Measurements from ENCODE around the gene PDCD6IP.

DNA sequence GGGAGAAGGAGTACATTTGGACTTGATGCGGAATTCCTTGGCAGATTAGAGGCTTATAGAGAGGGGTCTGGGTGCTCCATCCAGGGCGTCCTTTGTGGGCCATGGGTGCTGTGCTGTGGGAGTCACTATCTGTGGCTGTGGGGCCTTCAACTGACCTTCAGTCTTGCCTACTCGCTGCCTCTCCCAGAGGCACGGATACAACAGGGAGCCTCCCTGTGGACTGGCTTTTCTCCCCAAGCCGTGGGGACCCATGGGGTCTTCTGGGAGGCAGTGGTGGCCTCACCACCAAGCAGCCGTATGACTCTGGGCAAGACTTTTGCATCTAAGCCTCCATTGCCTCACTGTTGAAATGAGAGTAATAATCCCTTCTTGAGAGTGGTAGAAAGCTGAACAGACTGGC, 83.9 kb downstream of the PDCD6IP start:
- TF ChIP-seq, protein P1, sequence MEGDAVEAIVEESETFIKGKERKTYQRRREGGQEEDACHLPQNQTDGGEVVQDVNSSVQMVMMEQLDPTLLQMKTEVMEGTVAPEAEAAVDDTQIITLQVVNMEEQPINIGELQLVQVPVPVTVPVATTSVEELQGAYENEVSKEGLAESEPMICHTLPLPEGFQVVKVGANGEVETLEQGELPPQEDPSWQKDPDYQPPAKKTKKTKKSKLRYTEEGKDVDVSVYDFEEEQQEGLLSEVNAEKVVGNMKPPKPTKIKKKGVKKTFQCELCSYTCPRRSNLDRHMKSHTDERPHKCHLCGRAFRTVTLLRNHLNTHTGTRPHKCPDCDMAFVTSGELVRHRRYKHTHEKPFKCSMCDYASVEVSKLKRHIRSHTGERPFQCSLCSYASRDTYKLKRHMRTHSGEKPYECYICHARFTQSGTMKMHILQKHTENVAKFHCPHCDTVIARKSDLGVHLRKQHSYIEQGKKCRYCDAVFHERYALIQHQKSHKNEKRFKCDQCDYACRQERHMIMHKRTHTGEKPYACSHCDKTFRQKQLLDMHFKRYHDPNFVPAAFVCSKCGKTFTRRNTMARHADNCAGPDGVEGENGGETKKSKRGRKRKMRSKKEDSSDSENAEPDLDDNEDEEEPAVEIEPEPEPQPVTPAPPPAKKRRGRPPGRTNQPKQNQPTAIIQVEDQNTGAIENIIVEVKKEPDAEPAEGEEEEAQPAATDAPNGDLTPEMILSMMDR (IDR thresholded peaks at IDR 0.05): no peak
- no peak for TF ChIP-seq ZFX (IDR thresholded peaks at IDR 0.05; ENCODE audit: borderline replicate concordance)
